ENCODE measurements around the gene COL1A1. TPM values are rescaled to one million over a fixed set of nuclear protein-coding genes. Genes with fewer than 3 reads are reported as not detected.

COL1A1 gene
- polyA plus RNA-seq, 1 donor (not counting 4 experiments of a cell fraction or from before 2014, with no cell fraction given), result 0.55 TPM

DNA sequence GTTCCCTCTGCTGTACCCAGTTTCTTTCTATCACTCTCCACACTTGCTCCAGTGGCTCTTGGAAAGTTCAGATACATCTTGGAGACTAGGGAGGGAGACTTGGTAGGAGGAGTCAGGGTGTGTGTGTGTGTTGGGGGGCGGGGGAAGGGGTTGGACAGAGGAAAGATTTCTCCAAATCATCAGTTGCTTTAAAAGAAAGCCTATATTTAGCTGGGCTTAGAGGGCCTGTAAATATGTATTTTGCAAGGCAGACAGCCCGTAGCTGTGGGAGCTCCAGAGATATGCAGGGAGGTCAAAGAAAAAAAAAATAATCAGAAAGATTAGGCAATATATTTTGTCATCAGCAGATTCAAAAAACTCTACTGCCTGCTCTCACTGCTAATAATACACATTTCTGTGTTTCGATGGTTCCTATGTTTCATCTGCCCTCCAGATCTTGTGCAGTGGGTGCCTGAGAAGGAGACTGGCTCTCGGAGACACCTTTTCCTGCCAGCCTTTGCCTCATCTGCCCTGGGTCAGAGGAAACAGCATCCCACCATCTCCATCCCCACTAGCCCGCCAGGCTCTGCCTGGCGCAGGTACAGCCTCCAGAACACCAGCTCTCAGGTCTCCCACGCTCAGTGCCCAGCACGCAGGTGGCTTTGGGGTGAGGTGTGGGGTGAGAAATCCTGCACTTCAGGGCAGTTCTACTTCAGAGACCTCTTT, 46.2 kb downstream of the COL1A1 start:
- DNase-seq (ENCODE audit: low read depth, low spot score), result no peak
- Histone ChIP-seq H3K9me3 (ENCODE audit: control insufficient read depth, low read depth, low read length) (no peaks in the 10 kb centered on the region), H2AFZ (ENCODE audit: control insufficient read depth, low read length) (no peak overlapping the region), H3K9me1 (ENCODE audit: control insufficient read depth, extremely low read depth, insufficient read depth, low read length) (no peaks in the 10 kb centered on the region), H3K79me2 (ENCODE audit: control insufficient read depth, insufficient read depth, low read length) (peaks cover 2% of the 10 kb centered on the region), H3K4me1 (ENCODE audit: control insufficient read depth, extremely low read depth, insufficient read depth, low read length) (peaks cover 30% of the 10 kb centered on the region), H3K27me3 (ENCODE audit: control insufficient read depth, extremely low read depth, insufficient read depth, low read length) (no peaks in the 10 kb centered on the region), H3K4me2 (ENCODE audit: control insufficient read depth, extremely low read depth, insufficient read depth, low read depth, low read length) (no peak overlapping the region), H3K9ac (ENCODE audit: control insufficient read depth, extremely low read depth, insufficient read depth, low read length) (no peak overlapping the region), H3K4me3 (ENCODE audit: control insufficient read depth in 2 of 3, extremely low read depth in 1 of 3, insufficient read depth in 2 of 3, low read depth in 1 of 3, low read length in 3 of 3) (no peak overlapping the region), H3K36me3 (ENCODE audit: control insufficient read depth in 2 of 2, extremely low read depth in 1 of 2, insufficient read depth in 2 of 2, low read length in 2 of 2) (no peaks in the 10 kb centered on the region), H4K20me1 (ENCODE audit: control insufficient read depth, extremely low read depth, insufficient read depth, low read length) (no peaks in the 10 kb centered on the region), H3K27ac (ENCODE audit: control insufficient read depth, insufficient read depth, low read length) (no peak overlapping the region)
- no peak for TF ChIP-seq EZH2 (IDR thresholded peaks at IDR 0.05; ENCODE audit: low read length)
- TF ChIP-seq, protein P1, sequence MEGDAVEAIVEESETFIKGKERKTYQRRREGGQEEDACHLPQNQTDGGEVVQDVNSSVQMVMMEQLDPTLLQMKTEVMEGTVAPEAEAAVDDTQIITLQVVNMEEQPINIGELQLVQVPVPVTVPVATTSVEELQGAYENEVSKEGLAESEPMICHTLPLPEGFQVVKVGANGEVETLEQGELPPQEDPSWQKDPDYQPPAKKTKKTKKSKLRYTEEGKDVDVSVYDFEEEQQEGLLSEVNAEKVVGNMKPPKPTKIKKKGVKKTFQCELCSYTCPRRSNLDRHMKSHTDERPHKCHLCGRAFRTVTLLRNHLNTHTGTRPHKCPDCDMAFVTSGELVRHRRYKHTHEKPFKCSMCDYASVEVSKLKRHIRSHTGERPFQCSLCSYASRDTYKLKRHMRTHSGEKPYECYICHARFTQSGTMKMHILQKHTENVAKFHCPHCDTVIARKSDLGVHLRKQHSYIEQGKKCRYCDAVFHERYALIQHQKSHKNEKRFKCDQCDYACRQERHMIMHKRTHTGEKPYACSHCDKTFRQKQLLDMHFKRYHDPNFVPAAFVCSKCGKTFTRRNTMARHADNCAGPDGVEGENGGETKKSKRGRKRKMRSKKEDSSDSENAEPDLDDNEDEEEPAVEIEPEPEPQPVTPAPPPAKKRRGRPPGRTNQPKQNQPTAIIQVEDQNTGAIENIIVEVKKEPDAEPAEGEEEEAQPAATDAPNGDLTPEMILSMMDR (optimal IDR thresholded peaks at IDR 0.05 in 1 of 3, IDR thresholded peaks at IDR 0.05 in 1 of 3, conservative IDR thresholded peaks at IDR 0.05 in 1 of 3; ENCODE audit: extremely low read depth in 1 of 3, insufficient read depth in 2 of 3, low read length in 3 of 3), result no peak
- dilution Hi-C loops (cut with MboI; ENCODE audit: extremely low pct_ligation_motif_present, low sequenced_read_pairs), result no loop called here
- FAIRE-seq, result no peak

GRCh38 chr17:50154604-50155003, 46.8 kb downstream of the COL1A1 start:
- no peaks in the 10 kb centered on the region for H3K36me3 ChIP-seq (ENCODE audit: control insufficient read depth in 2 of 2, extremely low read depth in 1 of 2, insufficient read depth in 2 of 2, low read length in 2 of 2)
- no peak for TF ChIP-seq EZH2 (IDR thresholded peaks at IDR 0.05; ENCODE audit: low read length)
- TF ChIP-seq, protein P1 (optimal IDR thresholded peaks at IDR 0.05 in 1 of 3, IDR thresholded peaks at IDR 0.05 in 1 of 3, conservative IDR thresholded peaks at IDR 0.05 in 1 of 3; ENCODE audit: extremely low read depth in 1 of 3, insufficient read depth in 2 of 3, low read length in 3 of 3), result no peak
- dilution Hi-C loops (cut with MboI; ENCODE audit: extremely low pct_ligation_motif_present, low sequenced_read_pairs), result no loop called here
- no peaks in the 10 kb centered on the region for H3K9me1 ChIP-seq (ENCODE audit: control insufficient read depth, extremely low read depth, insufficient read depth, low read length)
- H3K4me1 ChIP-seq (ENCODE audit: control insufficient read depth, extremely low read depth, insufficient read depth, low read length), result peaks cover 30% of the 10 kb centered on the region
- H4K20me1 ChIP-seq (ENCODE audit: control insufficient read depth, extremely low read depth, insufficient read depth, low read length), result no peaks in the 10 kb centered on the region
- no peak overlapping the region for H3K4me2 ChIP-seq (ENCODE audit: control insufficient read depth, extremely low read depth, insufficient read depth, low read depth, low read length)
- H3K27ac ChIP-seq (ENCODE audit: control insufficient read depth, insufficient read depth, low read length), result no peak overlapping the region
- DNase-seq (ENCODE audit: low read depth, low spot score) (no peak), FAIRE-seq (no peak)
- no peak overlapping the region for H3K9ac ChIP-seq (ENCODE audit: control insufficient read depth, extremely low read depth, insufficient read depth, low read length)
- no peak overlapping the region for H2AFZ ChIP-seq (ENCODE audit: control insufficient read depth, low read length)
- H3K4me3 ChIP-seq (ENCODE audit: control insufficient read depth in 2 of 3, extremely low read depth in 1 of 3, insufficient read depth in 2 of 3, low read depth in 1 of 3, low read length in 3 of 3), result no peak overlapping the region
- H3K27me3 ChIP-seq (ENCODE audit: control insufficient read depth, extremely low read depth, insufficient read depth, low read length), result no peaks in the 10 kb centered on the region
- H3K79me2 ChIP-seq (ENCODE audit: control insufficient read depth, insufficient read depth, low read length), result peaks cover 9% of the 10 kb centered on the region
- no peaks in the 10 kb centered on the region for H3K9me3 ChIP-seq (ENCODE audit: control insufficient read depth, low read depth, low read length)

Measured in keratinocyte (primary cell).